Stimulated activated CD8-positive, alpha-beta memory T cell treated with anti-CD3 and anti-CD28 coated beads, Interleukin-4, amount 100 ng/mL, for 4 hours (primary cell): ENCODE data around the gene PTBP1.
"Not testable (repeated sequence)": the region's sequence is repeated elsewhere in the genome, so short reads cannot be mapped to it uniquely, and the experiment has no call there.

Experiments used
- DNase-seq, 2 donors: peaks; one replicate each; pipeline ENCODE4 v3.0.0-alpha.2; 2020; ENCODE audit warnings: low read depth in 2 of 2, low spot score in 1 of 2

The PTBP1 gene

GRCh38 chr19:852136-853013 lies 55.1 kb downstream of the PTBP1 start, which contains the start of gene ELANE:
ELANE (plus strand) TSS chr19:852303; CDS start chr19:852329, 26 bp downstream.
- no peak for DNase-seq

GRCh38 chr19:853014-853585 lies 55.8 kb downstream of the PTBP1 start:
- DNase-seq, result no peak

GRCh38 chr19:853614-854220 lies 56.5 kb downstream of the PTBP1 start:
- DNase-seq, result not testable (repeated sequence)

GRCh38 chr19:854549-854948 lies 57.3 kb downstream of the PTBP1 start:
- DNase-seq, result no peak

GRCh38 chr19:855142-855541 lies 57.9 kb downstream of the PTBP1 start:
- no peak for DNase-seq

GRCh38 chr19:855566-856120 lies 58.4 kb downstream of the PTBP1 start:
- DNase-seq, result no peak

GRCh38 chr19:858284-858683 lies 61.0 kb downstream of the PTBP1 start:
- DNase-seq, result no peak

- DNase-seq, result no peak
Observed at GRCh38 chr19:858868-859843, 61.9 kb downstream of the PTBP1 start, which contains the start of gene CFD. CFD (plus strand) TSS chr19:859664; CDS start chr19:859690, 26 bp downstream.

- DNase-seq, result no peak
Observed at GRCh38 chr19:861141-861755, 64.0 kb downstream of the PTBP1 start.
